T-helper 2 cell treated with Interferon-gamma antibody and Interleukin-4, amounts not matched to agents 100 ng/mL and 5 ng/mL, for 36 hours (primary cell): ENCODE measurements around the gene POMT1. TPM values are rescaled to one million over a fixed set of nuclear protein-coding genes. Genes with fewer than 3 reads are reported as not detected.

Experiments used
- intact Hi-C: fragments of 100-400 bp; cut with micrococcal nuclease; formaldehyde crosslinking; loops from one replicate; pipeline ENCODE4 v1.15.1; 2023
- total RNA-seq: library from RNA; stranded (reverse); gene quantifications from 2 replicates; pipeline ENCODE4 v1.2.3, GENCODE V29; 2022

POMT1 gene
- total RNA-seq, 1 donor from 2014 or later, result 36.5 TPM

DNA sequence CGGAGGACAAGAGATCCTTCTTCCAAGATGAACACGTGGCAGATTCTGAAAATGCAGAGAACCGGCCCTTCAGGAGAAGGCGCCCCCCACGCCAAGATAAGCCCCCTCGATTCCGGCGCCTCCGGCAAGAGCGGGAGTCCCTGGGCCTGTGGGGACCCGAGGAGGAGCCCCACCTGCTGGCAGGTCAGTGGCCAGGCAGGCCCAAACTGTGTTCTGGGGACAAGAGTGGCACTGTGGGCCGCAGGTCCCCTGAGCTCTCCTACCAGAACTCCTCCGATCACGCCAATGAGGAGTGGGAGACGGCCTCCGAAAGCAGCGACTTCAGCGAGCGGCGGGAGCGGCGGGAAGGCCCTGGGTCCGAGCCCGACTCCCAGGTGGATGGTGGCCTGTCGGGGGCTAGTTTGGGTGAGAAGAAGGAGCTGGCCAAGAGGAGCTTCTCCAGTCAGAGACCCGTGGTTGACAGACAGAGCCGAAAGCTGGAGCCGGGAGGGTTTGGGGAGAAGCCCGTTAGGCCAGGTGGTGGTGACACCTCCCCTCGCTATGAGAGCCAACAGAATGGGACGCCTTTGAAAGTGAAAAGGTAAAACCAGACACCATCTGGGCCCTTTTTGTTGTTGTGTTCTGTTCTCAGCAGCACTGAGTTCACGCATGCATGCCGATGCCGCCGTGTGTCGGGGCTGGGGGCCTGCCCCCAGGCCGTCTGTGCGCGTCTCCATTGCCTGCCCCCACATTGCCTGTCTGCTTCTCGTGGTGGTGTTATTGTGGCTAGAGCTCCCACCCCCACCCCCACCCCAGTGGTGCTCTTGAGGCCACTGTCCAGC is 26.6 kb upstream of the POMT1 start:
- intact Hi-C loops, result no loop called here

DNA sequence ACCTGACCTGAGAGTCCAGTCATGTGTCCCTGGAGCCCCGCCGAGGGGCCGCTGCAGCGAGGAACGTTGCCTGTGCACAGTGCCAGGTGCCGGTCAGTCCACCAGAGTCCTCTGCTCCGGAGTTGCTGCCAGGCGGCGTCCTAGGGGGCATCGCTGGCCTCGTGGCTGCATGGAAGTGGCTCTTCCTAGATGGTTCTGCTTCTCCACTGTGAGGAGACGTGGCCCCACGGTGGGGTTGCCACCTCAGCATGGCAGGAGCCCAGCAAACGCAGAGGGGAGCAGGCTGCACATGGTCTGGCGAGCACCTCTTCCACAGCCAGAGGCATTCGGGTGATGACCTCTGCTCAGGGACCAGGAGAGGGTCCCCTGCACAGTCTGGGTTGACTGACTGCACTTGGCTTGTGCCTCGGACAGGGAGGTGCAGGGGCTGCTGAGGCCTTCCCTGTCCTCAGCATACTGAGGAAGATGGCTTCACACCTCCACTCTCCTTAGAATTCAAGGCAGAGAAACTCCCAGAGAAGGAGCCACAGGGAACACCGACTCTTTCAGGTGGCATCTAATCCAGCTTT is 25.9 kb upstream of the POMT1 start:
- intact Hi-C loops, result no loop called here

DNA sequence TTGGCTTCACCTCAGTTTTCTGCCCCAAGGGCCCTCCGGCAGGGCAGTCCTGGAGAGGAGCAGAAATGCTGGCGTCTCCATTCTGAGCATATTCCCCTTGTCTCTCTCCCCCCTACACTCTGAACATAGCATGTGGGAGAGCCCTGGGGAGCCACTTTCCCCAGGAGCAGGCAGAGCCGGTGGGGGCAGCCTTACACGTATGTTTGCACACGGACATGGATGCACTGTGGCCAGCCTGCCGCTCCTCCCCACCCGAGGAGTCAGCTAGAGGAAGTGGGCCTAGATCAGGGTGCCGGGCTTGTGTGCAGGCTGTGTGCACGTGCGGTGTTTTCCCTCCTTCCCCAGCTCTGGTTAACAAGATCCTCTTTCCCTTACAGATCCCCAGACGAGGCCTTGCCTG is 25.4 kb upstream of the POMT1 start:
- intact Hi-C loops, result no loop called here

DNA sequence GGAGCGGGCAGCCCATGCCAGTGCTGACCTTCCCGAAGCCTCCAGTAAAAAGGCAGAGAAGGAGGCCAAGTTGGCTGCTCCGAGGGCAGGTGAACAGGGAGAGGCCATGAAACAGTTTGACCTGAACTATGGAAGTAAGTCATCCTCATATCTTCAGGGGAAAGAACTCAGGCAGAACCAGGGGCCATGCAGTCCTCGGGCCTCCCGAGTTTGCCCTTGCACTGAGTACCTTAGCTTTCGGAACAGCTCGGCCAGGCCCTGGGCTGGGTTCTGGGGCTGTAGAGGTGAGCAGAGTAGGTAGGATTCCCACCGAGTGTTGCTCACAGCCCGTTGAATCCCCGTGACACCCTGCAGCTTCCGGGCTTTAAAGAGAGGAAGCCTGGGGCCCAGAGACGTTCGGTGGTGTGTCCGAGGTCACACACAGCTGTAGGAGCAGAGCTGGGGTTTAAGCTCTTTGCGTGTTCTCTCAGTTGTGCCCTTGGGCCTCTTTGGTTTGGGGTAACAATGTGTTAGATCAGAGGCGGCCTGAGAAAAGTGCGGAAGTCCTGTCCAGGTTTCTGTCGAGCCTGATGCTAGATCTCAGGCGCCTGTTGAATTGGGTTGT is 24.8 kb upstream of the POMT1 start:
- intact Hi-C loops, result loop anchor here (1.0 kb wide), 1 partner anchor 128 kb away; no protein-coding TSS in a partner anchor

GRCh38 chr9:131478421-131478868 is 24.3 kb upstream of the POMT1 start:
- intact Hi-C loops, result loop anchor here (1.0 kb wide), 1 partner anchor 128 kb away; no protein-coding TSS in a partner anchor

- intact Hi-C loops, result loop anchor here (1.0 kb wide), 1 partner anchor 129 kb away; no protein-coding TSS in a partner anchor
Measured at GRCh38 chr9:131478911-131479310, 23.8 kb upstream of the POMT1 start.

DNA sequence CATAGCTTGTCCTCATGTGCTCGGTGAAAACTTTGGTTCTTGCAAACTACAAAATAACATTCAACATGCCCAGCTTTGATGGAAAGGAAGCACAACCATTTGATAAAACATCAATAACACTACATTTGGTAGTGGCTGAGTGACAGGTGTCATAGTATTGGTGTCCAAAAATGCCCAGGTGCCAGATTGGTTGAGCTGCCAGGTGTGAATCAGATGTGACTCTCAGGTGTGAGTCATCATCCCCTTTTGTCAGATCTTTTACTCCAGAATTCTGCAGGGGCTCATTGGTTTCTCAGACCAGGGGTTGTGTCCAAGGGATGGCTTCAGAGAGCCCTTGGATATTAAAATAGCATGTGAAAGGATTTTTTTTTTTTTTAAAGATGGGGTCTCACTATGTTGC is 22.5 kb upstream of the POMT1 start:
- intact Hi-C loops, result no loop called here

- intact Hi-C loops, result no loop called here
Measured at GRCh38 chr9:131481441-131482342, 21.0 kb upstream of the POMT1 start.

- intact Hi-C loops, result no loop called here
Measured at GRCh38 chr9:131482343-131483006, 20.2 kb upstream of the POMT1 start.

DNA sequence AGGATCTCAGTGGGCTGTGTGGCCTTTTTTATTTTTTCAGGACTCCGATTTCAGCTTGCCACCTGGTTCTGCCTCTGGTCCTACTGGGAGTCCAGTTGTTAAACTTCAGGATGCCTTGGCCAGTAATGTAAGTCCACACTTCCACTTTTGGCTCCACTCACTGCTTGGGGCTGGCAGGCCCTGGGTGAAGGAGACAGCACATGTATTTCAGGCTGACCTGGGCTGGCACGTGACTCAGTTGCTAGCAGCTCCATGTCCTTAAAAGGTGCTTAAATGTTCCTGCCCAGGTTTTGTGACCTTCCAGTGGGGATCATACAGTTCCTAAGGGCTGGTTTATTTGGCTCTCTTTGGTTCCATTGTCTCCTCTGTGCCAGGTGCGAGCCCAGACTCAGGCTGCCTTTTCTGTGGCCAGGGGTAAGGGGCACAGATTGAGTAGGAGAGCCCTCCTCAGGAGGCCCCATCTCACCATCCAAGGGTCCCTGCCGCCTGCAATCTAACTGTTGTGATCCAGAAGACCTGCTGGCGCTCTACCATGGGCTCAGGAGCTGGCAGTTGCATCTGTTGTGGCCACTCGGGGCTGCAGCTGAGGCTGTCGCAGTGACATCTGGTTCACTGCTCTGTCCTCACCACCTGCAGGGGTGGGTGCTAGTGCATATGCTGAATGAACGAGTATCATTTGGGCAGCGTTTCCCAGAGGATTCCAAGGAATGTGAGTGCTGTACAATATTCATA is 19.2 kb upstream of the POMT1 start:
- intact Hi-C loops, result no loop called here

GRCh38 chr9:131484051-131484445 is 18.7 kb upstream of the POMT1 start:
- intact Hi-C loops, result no loop called here

GRCh38 chr9:131484560-131485185 is 18.0 kb upstream of the POMT1 start:
- intact Hi-C loops, result no loop called here

- intact Hi-C loops, result no loop called here
Measured at GRCh38 chr9:131485206-131485605, 17.5 kb upstream of the POMT1 start.

GRCh38 chr9:131485728-131486422 is 16.8 kb upstream of the POMT1 start:
- intact Hi-C loops, result no loop called here

DNA sequence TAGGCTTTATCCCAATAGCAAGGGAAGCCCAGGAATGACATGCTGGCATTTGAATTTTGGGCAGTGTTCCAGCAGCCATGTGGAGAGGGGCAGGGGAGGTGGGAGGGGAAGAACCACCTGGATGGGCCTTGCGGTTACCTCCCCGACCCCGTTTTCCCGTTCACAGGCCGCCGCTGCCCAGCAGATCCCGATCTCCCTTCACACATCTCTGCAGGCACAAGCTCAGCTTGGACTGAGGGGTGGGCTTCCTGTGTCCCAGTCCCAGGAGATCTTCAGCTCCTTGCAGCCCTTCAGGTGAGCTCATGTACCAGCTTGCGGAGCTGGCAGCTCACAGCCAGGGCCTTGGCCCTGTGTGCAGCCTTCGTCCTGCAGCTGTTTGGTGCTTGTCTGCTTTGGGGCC is 15.7 kb upstream of the POMT1 start:
- intact Hi-C loops, result no loop called here

DNA sequence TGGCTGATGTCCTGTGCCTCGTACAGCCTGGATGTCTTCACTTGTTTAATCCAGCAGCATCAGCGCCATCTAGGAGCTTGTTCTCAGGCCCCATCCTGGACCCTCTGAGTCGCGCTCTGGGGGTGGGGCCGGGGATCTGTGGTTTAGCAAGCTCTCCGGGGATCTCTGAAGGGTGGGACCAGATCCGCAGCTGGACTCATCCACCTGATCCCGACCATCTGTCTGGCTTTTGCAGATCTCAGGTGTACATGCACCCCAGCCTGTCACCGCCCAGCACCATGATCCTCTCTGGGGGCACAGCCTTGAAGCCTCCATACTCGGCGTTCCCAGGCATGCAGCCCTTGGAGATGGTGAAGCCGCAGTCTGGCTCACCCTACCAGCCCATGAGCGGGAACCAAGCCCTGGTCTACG is 15.1 kb upstream of the POMT1 start:
- intact Hi-C loops, result no loop called here

GRCh38 chr9:131490514-131490913 is 12.2 kb upstream of the POMT1 start:
- intact Hi-C loops, result no loop called here

- intact Hi-C loops, result no loop called here
Measured at GRCh38 chr9:131491001-131491710, 11.6 kb upstream of the POMT1 start.
